ENCODE results near the gene CYS1. TPM values are rescaled to one million over a fixed set of nuclear protein-coding genes. Genes with fewer than 3 reads are reported as not detected.

CYS1 gene
- total and polyA plus RNA-seq, 2 of the 13 experiments (the other 11 are each of a cell fraction or from before 2014, with no cell fraction given), result 0.04 TPM; not detected in 1

GRCh38 chr2:10043906-10044601, 36.2 kb downstream of the CYS1 start (continued):
- TF ChIP-seq JDP2 (CRISPR knock-in tag; IDR thresholded peaks at IDR 0.05; ENCODE audit: borderline replicate concordance), result no peak; the same call in 1 of the 2 replicates
- TF ChIP-seq SALL1 (CRISPR knock-in tag; IDR thresholded peaks at IDR 0.05), result peak; percentile 85
- no peak for TF ChIP-seq ZNF468 (CRISPR knock-in tag; IDR thresholded peaks at IDR 0.05)
- TF ChIP-seq GATA4 (IDR thresholded peaks at IDR 0.05; ENCODE audit: borderline replicate concordance, low read depth), result no peak
- TF ChIP-seq NFYC (CRISPR knock-in tag; IDR thresholded peaks at IDR 0.05), result no peak; the same call in 1 of the 2 replicates
- TF ChIP-seq DNMT1 (CRISPR knock-in tag; IDR thresholded peaks at IDR 0.05), result peak; percentile 69
- no peak for TF ChIP-seq SIN3B (IDR thresholded peaks at IDR 0.05; ENCODE audit: low read length)
- peak; percentile 28 for TF ChIP-seq ZNF18 (CRISPR knock-in tag; IDR thresholded peaks at IDR 0.05; ENCODE audit: insufficient replicate concordance)
- TF ChIP-seq ZNF282 (IDR thresholded peaks at IDR 0.05; ENCODE audit: partially characterized antibody), result no peak
- no peak for TF ChIP-seq ZNF639 (CRISPR knock-in tag; conservative IDR thresholded peaks at IDR 0.05)
- TF ChIP-seq THAP8 (CRISPR knock-in tag; IDR thresholded peaks at IDR 0.05; ENCODE audit: borderline replicate concordance), result no peak
- no peak for TF ChIP-seq ZNF207 (IDR thresholded peaks at IDR 0.05; ENCODE audit: borderline replicate concordance)
- TF ChIP-seq MTA3 (CRISPR knock-in tag; IDR thresholded peaks at IDR 0.05), result no peak
- TF ChIP-seq ZNF788 (CRISPR knock-in tag; IDR thresholded peaks at IDR 0.05; ENCODE audit: borderline replicate concordance), result 0 out of 2 replicates have a peak, but pooled peaks have one; percentile 45
- TF ChIP-seq ZNF296 (CRISPR knock-in tag; conservative IDR thresholded peaks at IDR 0.05), result no peak
- TF ChIP-seq ZNF337 (CRISPR knock-in tag; IDR thresholded peaks at IDR 0.05; ENCODE audit: borderline replicate concordance, low read depth), result no peak
- no peak for TF ChIP-seq TIGD3 (CRISPR knock-in tag; IDR thresholded peaks at IDR 0.05; ENCODE audit: borderline replicate concordance)
- no peak for TF ChIP-seq PAF1 (CRISPR knock-in tag; IDR thresholded peaks at IDR 0.05)
- no peak; the same call in 1 of the 2 replicates for TF ChIP-seq CAMTA2 (CRISPR knock-in tag; IDR thresholded peaks at IDR 0.05; ENCODE audit: borderline replicate concordance)
- no peak for TF ChIP-seq KDM6A (CRISPR knock-in tag; IDR thresholded peaks at IDR 0.05; ENCODE audit: low read depth)
- peak; percentile 36; the same call in 1 of the 2 replicates for TF ChIP-seq ZNF331 (CRISPR knock-in tag; IDR thresholded peaks at IDR 0.05)
- no peak for TF ChIP-seq MNT (IDR thresholded peaks at IDR 0.05)
- no peak for TF ChIP-seq FOXK2 (IDR thresholded peaks at IDR 0.05)

All from HepG2 (cell line).